HG02981 (cell line): ENCODE data around the gene PIAS1.
"Not testable (repeated sequence)": the region's sequence is repeated elsewhere in the genome, so short reads cannot be mapped to it uniquely, and the experiment has no call there.

Source experiments
- ATAC-seq: cut with Tn5 transposase; IDR thresholded peaks from one replicate; pipeline ENCODE4 v1.9.1; 2021; ENCODE audit warnings: mild to moderate bottlenecking, moderate library complexity; ENCODE audit not compliant: unreplicated experiment

The PIAS1 gene

DNA sequence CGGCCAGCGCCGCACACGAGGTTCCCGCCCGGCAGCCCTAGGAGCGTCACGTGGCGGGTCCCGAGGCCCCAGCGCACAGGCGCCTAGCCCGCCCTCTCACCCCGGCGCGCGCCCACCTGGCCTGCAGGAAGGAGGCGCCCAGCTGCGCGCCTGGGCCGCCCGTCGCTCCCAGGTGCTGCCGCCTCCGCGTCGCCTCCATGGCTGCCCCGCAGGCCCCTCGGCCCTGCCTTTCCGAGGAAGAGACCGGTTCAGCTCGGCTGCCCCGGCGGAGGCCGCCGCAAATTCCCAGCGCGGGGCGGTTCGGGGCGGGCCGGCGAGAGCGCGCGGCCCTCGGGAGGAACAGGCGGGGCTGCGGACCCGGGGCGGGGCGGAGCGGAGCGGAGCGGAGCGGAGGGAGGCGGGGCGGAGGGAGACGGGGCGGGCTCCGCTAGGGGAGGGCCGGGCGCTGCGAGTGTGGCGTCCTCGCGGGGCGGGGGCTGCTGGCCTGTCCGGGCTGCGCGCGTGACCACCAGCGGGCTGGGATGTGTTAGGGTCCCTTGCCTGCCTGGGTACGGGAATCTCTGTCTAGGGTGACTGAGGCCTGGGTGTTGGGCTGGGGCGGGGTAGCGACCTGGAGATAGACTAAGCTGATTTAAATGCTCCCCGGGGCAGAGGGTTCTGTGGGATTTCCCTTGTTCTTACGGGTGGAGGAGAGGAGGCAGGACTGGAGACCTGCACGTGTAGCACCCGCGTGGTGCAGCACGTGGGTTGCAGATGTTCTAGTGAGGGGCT is 175.5 kb downstream of the PIAS1 start, which contains the start of gene CLN6:
TSS of gene CLN6 (minus strand) at position 343 of the 771 bp plus-strand sequence. CDS start at position 199, 144 bp downstream.
- ATAC-seq = peak; percentile 68

- no peak for ATAC-seq
These were observed 176.3 kb downstream of the PIAS1 start for GRCh38 chr15:68230157-68231100.

GRCh38 chr15:68231102-68231818 is 177.1 kb downstream of the PIAS1 start:
- ATAC-seq = no peak

DNA sequence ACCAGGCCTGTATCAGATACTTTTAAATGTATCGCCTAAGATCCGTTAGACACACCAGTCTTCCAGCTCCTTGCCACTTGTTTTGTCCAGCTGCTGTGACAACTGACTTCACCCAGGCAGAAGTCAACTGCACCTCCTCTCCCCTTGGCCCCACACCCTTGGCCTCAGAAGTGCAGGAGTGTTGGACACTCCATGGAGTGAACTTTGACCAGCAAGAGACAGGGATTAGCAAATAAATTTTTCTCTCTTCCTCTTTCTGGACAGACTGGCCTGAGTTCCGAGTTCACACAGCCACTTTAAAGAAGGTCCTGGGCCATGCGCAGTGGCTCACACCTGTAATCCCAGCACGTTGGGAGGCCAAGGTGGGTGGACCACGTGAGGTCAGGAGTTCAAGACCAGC is 178.3 kb downstream of the PIAS1 start:
- ATAC-seq = no peak

DNA sequence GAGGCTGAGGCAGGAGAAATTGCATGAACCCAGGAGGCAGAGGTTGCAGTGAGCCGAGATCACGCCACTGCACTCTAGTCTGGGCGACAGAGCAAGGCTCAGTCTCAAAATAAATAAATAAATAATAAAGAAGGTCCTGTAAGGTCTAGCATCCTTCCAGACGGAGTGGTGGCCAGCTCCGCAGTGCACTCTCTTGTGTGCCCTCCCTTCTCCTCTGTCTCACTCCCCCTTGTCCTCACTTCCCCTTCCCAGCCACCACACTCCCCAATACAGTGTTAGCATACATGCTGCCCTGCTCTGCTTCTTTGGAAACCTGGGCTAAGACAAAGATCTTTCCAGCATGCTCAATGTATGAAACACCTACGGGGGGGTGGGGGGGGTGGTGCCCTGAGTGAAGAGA is 178.8 kb downstream of the PIAS1 start:
- no peak for ATAC-seq

GRCh38 chr15:68234060-68234459 is 179.9 kb downstream of the PIAS1 start:
- ATAC-seq = no peak

DNA sequence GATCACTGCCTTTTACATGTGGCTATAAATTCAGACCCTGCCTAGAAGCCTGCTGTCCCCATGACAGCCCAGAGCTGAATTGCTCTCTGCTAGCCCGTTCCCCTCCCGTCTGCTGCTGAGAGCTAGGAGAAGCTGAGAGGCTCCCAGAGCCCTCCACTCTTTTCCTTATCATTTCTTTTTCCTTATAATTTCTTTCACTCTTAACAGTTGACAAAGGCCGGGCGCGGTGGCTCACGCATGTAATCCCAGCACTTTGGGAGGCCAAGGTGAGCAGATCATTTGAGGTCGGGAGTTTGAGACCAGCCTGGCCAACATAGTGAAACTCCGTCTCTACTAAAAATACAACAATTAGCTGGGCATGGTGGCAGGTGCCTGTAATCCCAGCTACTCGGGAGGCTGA is 180.4 kb downstream of the PIAS1 start:
- ATAC-seq = not testable (repeated sequence)

DNA sequence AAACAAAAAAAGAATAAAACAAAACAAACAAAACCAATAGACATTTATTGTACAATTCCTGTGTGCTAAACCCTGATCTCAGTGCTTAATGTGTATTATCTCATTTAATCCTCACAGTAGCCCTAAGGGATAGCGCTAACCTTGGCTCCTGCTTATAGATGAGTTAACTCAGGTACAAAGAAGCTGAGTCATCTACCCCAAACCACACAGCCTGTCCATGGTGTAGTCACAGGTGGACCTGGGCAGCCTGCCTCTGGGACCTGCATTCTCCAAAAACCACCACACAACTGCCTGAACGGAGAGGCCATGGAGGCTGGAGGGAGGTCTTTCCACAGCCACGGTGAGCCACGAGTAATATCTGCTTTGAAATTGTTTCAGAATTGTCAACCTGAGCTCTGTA is 180.9 kb downstream of the PIAS1 start:
- no peak for ATAC-seq

DNA sequence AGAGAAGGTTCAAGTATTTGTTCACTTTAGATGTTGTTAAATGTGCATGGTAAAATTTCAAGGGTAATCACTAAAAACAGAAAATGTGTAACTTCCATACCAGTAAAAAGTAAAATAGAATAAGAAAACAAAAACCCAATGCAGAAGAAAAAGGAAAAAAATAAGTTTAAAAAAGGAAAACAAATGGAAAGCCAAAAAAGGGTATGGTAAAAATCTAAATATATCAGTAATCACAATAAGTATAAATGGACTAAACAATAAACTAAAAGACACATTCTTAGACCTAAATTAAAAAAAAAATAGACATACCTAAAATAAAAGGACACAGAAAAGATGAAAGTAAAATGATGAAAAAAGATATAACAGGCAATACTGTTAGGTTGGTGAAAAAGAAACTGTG is 184.9 kb downstream of the PIAS1 start:
- ATAC-seq = no peak

DNA sequence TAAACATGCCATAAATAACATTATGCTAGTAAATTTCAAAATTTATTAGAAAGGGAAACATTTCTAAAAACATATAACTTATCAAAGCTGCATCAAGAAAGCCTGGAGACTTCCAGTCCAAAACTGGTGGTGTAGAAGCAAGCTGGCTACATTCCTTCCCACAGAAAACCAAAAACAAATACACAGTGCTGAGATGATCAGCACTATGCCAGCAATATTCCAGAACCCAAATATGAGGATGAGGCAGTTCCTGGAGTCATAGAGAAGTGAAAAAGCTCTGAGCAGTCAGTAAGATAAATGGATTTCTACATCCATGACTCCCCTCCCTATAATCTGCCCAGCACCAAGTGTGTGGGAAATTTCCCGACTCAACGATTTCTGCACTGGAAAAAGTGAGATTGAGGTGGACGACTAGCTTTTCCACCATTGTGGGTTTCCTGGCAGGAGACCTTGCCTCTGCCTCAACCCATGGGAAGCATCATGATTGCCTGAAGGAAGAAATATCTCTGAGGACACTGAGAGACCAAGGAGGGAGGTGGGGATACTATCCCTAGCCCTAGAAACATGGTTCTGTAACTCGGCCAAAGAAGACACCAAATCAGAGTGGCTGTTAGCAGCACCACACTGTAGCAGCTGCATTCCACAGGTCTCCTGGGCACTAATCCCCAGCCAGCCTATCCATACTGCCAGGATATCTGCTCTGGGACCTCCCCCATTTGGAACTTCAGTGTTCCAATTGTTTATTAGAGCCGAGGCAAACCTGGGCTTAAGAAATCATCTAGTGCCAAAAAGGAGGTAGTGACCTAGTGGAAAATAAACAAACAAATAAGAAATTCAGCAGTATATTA is 187.2 kb downstream of the PIAS1 start:
- ATAC-seq = no peak
